ENCODE results near the gene FHIT.

Gene FHIT

GRCh38 chr3:60463685-60464084, 787.6 kb downstream of the FHIT start:
- no peak for DNase-seq (ENCODE audit: low read depth)
- in situ Hi-C loops (cut with HindIII; ENCODE audit: low sequenced_read_pairs), result no loop called here
- no peak for TF ChIP-seq CTCF (IDR thresholded peaks at IDR 0.05; ENCODE audit: low read depth, low read length, missing control alignments)

GRCh38 chr3:60461267-60461666, 790.0 kb downstream of the FHIT start:
- TF ChIP-seq CTCF (IDR thresholded peaks at IDR 0.05; ENCODE audit: low read depth, low read length, missing control alignments), result no peak
- no peak for DNase-seq (ENCODE audit: low read depth)
- in situ Hi-C loops (cut with HindIII; ENCODE audit: low sequenced_read_pairs), result no loop called here
- no peak overlapping the region for H3K4me3 ChIP-seq (ENCODE audit: low read depth, low read length)

More at GRCh38 chr3:60463685-60464084, 787.6 kb downstream of the FHIT start:
- H3K4me3 ChIP-seq (ENCODE audit: low read depth, low read length), result no peak overlapping the region

- H3K4me3 ChIP-seq (ENCODE audit: low read depth, low read length), result no peak overlapping the region
- no peak for TF ChIP-seq CTCF (IDR thresholded peaks at IDR 0.05; ENCODE audit: low read depth, low read length, missing control alignments)
- DNase-seq (ENCODE audit: low read depth), result no peak
- in situ Hi-C loops (cut with HindIII; ENCODE audit: low sequenced_read_pairs), result no loop called here
These were observed 795.1 kb downstream of the FHIT start for GRCh38 chr3:60456180-60456579.

DNA sequence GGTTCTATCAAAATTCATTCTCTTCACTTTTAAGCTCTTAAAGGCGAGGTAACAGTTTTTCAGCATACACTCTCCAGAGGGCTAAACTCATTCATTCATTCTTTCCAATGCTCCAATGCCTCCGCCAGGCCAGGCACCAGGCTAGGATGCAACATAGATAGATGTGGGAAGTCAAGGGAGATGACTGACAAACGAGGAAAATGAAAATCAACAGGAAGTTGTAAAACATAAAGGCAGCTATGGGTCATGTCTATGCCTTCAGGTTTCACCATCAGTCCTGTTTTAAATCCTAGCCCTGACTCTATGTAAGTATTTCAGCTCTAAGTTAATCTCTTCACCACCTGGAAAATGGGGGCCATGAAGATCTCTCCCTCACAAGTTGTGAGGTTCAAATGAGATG, 797.9 kb downstream of the FHIT start:
- DNase-seq (ENCODE audit: low read depth), result no peak
- TF ChIP-seq CTCF (IDR thresholded peaks at IDR 0.05; ENCODE audit: low read depth, low read length, missing control alignments), result no peak
- in situ Hi-C loops (cut with HindIII; ENCODE audit: low sequenced_read_pairs), result no loop called here
- no peak overlapping the region for H3K4me3 ChIP-seq (ENCODE audit: low read depth, low read length)

GRCh38 chr3:60448696-60449095, 802.6 kb downstream of the FHIT start:
- no peak for TF ChIP-seq CTCF (IDR thresholded peaks at IDR 0.05; ENCODE audit: low read depth, low read length, missing control alignments)
- no peak overlapping the region for H3K4me3 ChIP-seq (ENCODE audit: low read depth, low read length)
- in situ Hi-C loops (cut with HindIII; ENCODE audit: low sequenced_read_pairs), result no loop called here
- DNase-seq (ENCODE audit: low read depth), result no peak

- DNase-seq (ENCODE audit: low read depth), result no peak
- in situ Hi-C loops (cut with HindIII; ENCODE audit: low sequenced_read_pairs), result no loop called here
- no peak for TF ChIP-seq CTCF (IDR thresholded peaks at IDR 0.05; ENCODE audit: low read depth, low read length, missing control alignments)
- no peak overlapping the region for H3K4me3 ChIP-seq (ENCODE audit: low read depth, low read length)
These were observed 805.8 kb downstream of the FHIT start for GRCh38 chr3:60445446-60445845.

- in situ Hi-C loops (cut with HindIII; ENCODE audit: low sequenced_read_pairs), result no loop called here
- no peak for DNase-seq (ENCODE audit: low read depth)
- no peak for TF ChIP-seq CTCF (IDR thresholded peaks at IDR 0.05; ENCODE audit: low read depth, low read length, missing control alignments)
- H3K4me3 ChIP-seq (ENCODE audit: low read depth, low read length), result no peak overlapping the region
These were observed 806.3 kb downstream of the FHIT start for GRCh38 chr3:60444898-60445437.

Data from astrocyte of the cerebellum (primary cell).